NK-92 (cell line): ENCODE measurements around the gene PHYH.
"Not testable (repeated sequence)": the region's sequence is repeated elsewhere in the genome, so short reads cannot be mapped to it uniquely, and the experiment has no call there.

Experiments used
- DNase-seq: peaks from one replicate; lab custom pipeline; 2025; ENCODE audit not compliant: unreplicated experiment; lab: John Stamatoyannopoulos, UW

PHYH gene

GRCh38 chr10:13272164-13272571 lies 27.7 kb downstream of the PHYH start:
- DNase-seq = no peak

DNA sequence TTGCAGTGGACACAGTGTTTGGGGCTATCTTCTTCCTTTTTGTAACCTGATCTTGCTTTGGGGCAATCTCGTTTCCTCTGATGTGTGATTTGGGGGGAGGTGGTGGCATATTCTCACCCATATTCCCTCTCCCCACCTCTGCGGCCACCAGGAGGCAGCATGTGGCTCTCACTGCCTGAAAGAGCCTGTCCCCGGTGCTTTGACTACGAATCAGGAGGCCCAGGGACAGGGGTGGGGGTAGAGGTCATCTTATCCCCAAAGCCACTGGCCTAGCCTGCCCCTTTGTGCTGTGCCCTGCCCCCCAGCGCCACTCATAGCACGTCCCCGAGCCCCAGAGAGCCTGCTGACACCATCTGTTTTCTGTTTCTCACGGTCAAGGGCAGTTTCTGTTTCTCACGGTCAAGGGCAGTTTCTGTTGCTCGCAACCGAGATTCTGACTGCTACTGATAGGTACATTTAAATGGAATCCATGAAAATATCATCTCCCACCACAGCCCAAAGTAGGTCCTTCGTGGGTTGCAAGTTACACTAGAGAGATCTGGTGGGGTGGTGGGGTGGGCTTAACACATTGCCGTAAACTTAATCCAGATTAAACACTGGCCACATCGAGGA lies 28.2 kb downstream of the PHYH start:
- DNase-seq = no peak

- DNase-seq = no peak
These were observed 28.9 kb downstream of the PHYH start for GRCh38 chr10:13270877-13271551.

GRCh38 chr10:13268841-13269240 lies 31.0 kb downstream of the PHYH start:
- DNase-seq = no peak

GRCh38 chr10:13268310-13268709 lies 31.6 kb downstream of the PHYH start:
- no peak for DNase-seq

DNA sequence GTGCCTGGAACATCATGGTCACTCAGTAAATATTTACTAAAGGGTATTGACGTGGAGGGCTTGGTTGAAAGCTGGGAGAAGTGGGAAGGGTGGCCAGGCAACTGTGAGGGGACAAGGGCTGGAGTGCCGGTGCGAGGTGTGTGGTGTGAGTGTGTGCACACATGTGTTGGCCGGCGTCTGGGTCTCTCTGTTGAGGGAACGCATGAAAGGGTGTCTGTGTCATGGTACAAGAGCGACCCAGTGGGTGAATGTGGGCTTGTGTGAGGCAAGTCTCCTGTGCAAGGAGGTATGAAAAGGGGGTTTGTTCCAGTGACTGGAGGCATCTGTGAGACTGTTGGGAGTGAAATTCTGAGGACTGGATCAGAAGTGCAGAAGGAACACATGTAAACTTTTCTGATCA lies 36.3 kb downstream of the PHYH start:
- no peak for DNase-seq

DNA sequence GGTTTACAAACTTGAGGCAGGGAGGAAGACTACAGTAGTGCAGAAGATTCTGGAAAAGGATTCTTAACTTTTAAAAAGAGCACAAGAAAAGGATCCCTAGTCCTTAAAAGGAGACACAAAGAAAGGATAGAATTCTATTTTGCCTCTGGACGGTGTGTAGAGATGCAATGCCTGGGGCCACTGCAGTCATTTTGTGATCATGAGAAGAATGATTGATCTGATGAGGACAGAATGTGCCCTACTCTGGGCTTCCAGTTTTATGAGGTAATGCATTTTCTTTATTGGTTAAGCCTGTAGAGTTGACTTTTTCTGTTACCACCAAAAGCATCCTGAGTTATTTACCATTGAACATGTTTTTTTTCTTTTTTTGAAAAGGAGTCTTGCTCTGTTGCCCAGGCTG lies 37.4 kb downstream of the PHYH start:
- DNase-seq = no peak

DNA sequence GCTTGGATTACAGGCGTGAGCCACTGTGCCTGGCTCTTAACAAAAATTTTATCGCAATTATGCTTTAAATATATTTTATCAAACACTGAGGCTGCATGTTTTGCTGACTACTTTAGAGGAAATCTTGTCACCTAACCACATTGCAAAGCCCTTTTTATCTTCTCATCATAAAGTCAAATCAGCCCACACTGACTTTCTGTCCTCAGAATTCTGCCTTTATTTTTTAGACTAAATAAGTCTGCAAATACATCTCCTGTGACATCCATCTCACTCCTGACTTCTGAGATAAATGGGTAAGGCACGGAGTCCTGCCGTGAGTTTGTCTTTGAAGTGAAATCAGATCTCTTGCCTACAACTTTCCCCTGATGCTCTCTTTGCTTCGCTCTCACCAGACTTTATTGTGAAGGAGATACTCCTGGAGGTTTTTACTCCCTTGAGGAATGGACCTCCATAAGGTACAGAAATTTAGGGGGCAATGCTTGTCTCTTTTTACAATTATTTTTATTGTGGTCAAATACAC lies 42.2 kb downstream of the PHYH start:
- no peak for DNase-seq

- DNase-seq = no peak
These were observed 43.2 kb downstream of the PHYH start for GRCh38 chr10:13256627-13257026.

GRCh38 chr10:13253726-13254125 lies 46.1 kb downstream of the PHYH start:
- no peak for DNase-seq

DNA sequence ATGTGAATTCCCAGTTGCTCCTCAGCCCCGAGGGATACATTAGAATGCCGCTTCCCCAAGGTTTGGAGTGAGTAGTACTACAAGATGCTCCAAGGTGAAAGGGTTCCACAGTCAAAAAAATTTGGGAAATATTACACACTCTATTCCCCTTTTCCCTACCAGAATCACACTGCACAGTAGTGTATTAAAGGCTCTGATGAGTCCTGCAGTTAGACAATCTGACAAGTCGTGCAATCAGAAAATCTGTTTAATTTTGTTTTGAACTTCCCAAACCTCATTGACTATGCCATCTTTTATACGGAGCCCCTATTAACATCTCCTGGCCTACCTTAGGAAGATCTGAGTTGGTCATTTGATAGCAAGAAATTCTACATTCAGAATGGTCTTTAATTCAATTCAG lies 52.1 kb downstream of the PHYH start:
- DNase-seq = no peak

DNA sequence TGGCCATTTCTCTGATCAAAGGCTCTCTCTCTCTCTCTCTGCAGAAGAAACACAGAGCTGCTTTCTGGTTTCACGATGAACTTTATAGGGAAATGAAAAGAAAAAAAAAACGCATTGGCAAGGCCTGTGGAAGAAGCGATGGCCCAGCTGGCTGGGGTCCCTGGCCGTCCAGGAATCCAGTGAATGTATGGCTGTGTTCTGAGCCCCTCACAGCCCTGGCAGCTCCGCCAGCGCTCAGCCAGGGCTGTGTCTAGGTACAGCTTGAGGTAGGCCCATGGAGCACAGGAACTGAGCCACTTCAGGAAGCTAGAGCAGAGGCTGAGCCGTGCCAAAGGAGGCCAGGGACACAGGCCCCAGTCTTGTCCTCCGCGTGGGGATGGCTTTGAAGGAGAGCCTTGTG lies 52.6 kb downstream of the PHYH start:
- DNase-seq = no peak

GRCh38 chr10:13242260-13242659 lies 57.6 kb downstream of the PHYH start:
- DNase-seq = not testable (repeated sequence)

DNA sequence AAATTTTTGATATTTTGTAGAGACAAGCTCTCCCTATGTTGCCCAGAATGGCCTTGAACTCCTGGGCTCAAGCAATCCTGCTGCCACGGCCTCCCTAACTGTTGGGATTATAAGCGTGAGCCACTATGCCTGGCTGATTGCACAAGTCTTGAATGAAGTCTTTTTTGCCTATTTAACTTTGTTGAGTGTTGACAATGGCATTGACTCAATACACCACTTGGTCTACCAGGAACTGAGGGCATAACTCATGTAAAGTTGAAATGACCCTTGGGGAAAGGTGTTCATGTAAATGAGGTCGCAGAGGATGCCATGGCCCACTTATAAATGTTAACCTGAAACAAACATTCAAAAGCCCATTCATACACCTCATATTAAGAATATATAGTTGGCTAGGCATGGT lies 58.3 kb downstream of the PHYH start:
- DNase-seq = no peak

- no peak for DNase-seq
These were observed 59.9 kb downstream of the PHYH start for GRCh38 chr10:13239923-13240322.

DNA sequence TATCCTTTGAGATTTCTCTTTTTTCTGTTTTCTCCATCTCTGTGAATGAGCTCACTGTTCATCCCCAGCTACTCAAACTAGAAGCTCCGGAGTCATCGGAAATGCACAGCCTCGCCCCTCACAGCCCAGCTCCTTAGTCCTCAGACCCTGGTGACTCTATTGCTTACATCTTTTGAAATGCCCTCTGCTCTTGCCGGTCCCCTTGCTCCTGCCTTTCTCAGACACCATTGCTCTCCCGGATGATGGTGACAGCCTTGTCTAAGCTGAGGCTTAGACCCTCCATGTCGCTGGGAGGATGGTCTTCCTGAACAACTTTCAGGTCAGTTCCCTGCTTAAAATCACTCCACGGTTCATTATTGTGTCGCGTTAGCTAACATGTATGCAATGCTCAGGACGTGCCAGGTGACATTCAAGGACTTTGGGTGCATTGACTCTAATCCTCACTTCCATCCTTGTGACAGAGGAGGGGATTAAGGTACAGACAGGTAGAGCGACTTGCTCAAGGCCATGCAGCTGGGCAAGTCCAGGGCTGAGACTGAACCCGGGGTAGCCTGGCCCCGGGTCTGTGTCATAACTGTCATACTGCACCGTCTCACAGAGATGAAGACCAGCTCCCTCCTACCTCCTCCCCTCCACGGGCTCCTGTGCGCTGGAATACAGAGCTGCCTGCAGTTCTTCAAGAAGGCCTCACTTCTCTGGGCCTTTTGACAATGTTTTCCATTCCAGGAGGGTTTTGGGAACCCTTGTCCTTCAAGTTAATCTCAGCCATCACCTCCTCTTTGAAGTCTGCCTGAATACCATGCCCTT lies 61.4 kb downstream of the PHYH start:
- DNase-seq = no peak

DNA sequence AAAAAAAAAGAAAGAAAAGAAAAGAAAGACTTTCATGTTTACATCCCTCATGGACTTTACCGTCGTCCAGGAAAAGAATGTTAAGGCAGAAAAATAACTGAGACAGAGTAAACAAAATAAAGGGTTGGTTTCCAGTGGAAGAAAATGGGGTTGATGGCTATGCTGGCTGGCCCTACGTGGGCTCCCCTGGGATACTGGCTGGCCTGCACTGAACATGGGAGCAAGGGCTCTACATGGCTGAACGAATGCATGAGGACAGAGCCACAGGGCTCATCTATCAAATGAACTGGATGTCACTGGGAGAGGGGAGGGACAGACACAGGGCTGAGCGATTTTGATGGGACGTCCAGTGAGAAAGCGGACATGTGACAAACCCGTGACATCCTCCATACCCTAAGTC lies 63.2 kb downstream of the PHYH start:
- DNase-seq = no peak

DNA sequence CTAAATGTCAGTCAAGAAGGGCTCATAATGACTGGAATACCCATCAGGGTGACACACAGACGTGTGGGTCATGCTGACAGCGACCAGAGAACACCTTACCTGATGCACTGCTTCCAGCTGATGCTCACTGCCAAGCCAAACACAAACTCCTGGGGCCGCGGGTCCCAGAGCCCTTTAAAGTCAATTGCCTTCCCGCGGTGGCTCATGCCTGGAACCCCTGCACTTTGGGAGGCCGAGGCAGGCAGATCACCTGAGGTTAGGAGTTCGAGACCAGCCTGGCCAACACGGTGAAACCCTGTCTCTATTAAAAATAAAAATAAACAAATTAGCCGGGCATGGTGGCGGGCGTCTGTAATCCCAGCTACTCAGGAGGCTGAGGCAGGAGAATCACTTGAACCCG lies 65.1 kb downstream of the PHYH start:
- not testable (repeated sequence) for DNase-seq

- DNase-seq = no peak
These were observed 65.7 kb downstream of the PHYH start, which contains the start of gene UCMA for GRCh38 chr10:13234172-13234571. Gene UCMA (minus strand): TSS chr10:13234374. CDS start chr10:13234258, 116 bp downstream.

GRCh38 chr10:13233358-13233757 lies 66.5 kb downstream of the PHYH start:
- DNase-seq = no peak

- DNase-seq = no peak
These were observed 68.1 kb downstream of the PHYH start for GRCh38 chr10:13231808-13232207.

- no peak for DNase-seq
These were observed 68.7 kb downstream of the PHYH start for GRCh38 chr10:13231190-13231589.
